Chondrocyte (in vitro differentiated cells): ENCODE data around the gene CDHR3. TPM values are rescaled to one million over a fixed set of nuclear protein-coding genes. Genes with fewer than 3 reads are reported as not detected.

ENCODE experiments used
- DNase-seq: peaks from one replicate; pipeline ENCODE4 v3.0.0; 2021; ENCODE audit warnings: mixed read lengths, low spot score
- H3K27ac Mint-ChIP-seq: one replicate; pipeline ENCODE4 v1.8.0; 2021; ENCODE audit warnings: mild to moderate bottlenecking, moderate library complexity, mixed read lengths; ENCODE audit not compliant: unreplicated experiment
- H3K27me3 Mint-ChIP-seq: 2 replicates; pipeline ENCODE4 v1.8.0; 2021; ENCODE audit warnings: low read depth, mixed read lengths
- H3K36me3 Mint-ChIP-seq: 2 replicates; pipeline ENCODE4 v1.8.0; 2021; ENCODE audit warnings: low read depth, mixed read lengths
- H3K4me1 Mint-ChIP-seq: 2 replicates; pipeline ENCODE4 v1.8.0; 2021; ENCODE audit warnings: low read depth, mild to moderate bottlenecking, mixed read lengths
- H3K4me3 Mint-ChIP-seq: one replicate; pipeline ENCODE4 v1.8.0; 2021; ENCODE audit warnings: mild to moderate bottlenecking, moderate library complexity, mixed read lengths; ENCODE audit not compliant: unreplicated experiment
- H3K9me3 Mint-ChIP-seq: 2 replicates; pipeline ENCODE4 v1.8.0; 2021; ENCODE audit warnings: low read depth, mixed read lengths
- total RNA-seq: library from RNA; stranded (reverse); gene quantifications from 3 replicates; pipeline ENCODE4 v1.2.1, GENCODE V29; 2021
- TF ChIP-seq, protein P1 (sequence below): fragments of 200-600 bp; sonication (generic); IDR thresholded peaks from 2 replicates; pipeline ENCODE4 v1.5.0; 2021; ENCODE audit warnings: antibody characterized with exemption, mild to moderate bottlenecking, moderate library complexity

Gene CDHR3
- total RNA-seq, 1 donor from 2014 or later = 1.0 TPM

GRCh38 chr7:106010866-106011265 is 47.8 kb downstream of the CDHR3 start:
- Mint-ChIP-seq H3K9me3 (peaks cover 11% of the 10 kb centered on the region), H3K4me3 (no peak overlapping the region), H3K27me3 (peaks cover 6% of the 10 kb centered on the region), H3K27ac (peak overlapping the region; percentile 84), H3K4me1 (peaks cover 45% of the 10 kb centered on the region), H3K36me3 (peaks cover 6% of the 10 kb centered on the region)
- TF ChIP-seq, protein P1, sequence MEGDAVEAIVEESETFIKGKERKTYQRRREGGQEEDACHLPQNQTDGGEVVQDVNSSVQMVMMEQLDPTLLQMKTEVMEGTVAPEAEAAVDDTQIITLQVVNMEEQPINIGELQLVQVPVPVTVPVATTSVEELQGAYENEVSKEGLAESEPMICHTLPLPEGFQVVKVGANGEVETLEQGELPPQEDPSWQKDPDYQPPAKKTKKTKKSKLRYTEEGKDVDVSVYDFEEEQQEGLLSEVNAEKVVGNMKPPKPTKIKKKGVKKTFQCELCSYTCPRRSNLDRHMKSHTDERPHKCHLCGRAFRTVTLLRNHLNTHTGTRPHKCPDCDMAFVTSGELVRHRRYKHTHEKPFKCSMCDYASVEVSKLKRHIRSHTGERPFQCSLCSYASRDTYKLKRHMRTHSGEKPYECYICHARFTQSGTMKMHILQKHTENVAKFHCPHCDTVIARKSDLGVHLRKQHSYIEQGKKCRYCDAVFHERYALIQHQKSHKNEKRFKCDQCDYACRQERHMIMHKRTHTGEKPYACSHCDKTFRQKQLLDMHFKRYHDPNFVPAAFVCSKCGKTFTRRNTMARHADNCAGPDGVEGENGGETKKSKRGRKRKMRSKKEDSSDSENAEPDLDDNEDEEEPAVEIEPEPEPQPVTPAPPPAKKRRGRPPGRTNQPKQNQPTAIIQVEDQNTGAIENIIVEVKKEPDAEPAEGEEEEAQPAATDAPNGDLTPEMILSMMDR = no peak
- no peak for DNase-seq

DNA sequence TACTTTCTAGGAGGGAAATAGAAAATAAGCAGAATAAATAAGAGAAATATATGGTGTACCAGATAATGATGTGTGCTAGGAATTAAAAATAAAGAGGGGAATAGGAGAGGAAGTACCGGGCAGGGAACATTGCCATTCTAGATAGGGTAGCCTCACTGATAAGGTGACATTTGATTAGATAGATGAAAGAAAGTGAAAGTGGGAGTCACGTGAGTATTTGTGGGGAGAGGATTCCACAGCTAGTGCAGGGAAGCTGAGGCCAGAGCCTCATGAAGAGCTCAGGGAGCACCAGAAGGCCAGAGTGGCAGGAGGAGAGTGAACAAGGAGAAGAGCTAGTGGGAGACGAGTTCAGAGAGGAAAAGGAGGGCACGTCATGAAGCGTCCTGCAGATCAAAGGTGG is 49.1 kb downstream of the CDHR3 start:
- Mint-ChIP-seq H3K27ac (peak overlapping the region; percentile 91), H3K4me1 (peaks cover 48% of the 10 kb centered on the region), H3K4me3 (no peak overlapping the region), H3K27me3 (peaks cover 2% of the 10 kb centered on the region), H3K36me3 (peaks cover 3% of the 10 kb centered on the region), H3K9me3 (peaks cover 7% of the 10 kb centered on the region)
- TF ChIP-seq, protein P1 = no peak
- DNase-seq = no peak

GRCh38 chr7:106012935-106013439 is 49.9 kb downstream of the CDHR3 start:
- Mint-ChIP-seq H3K9me3 (no peaks in the 10 kb centered on the region), H3K36me3 (no peaks in the 10 kb centered on the region), H3K4me1 (peaks cover 48% of the 10 kb centered on the region), H3K4me3 (peak overlapping the region; percentile 2), H3K27ac (peak overlapping the region; percentile 91), H3K27me3 (no peaks in the 10 kb centered on the region)
- DNase-seq = no peak
- TF ChIP-seq, protein P1 = no peak

- no peak for DNase-seq
- Mint-ChIP-seq H3K36me3 (no peaks in the 10 kb centered on the region), H3K27me3 (no peaks in the 10 kb centered on the region), H3K9me3 (no peaks in the 10 kb centered on the region), H3K27ac (no peak overlapping the region), H3K4me1 (peaks cover 43% of the 10 kb centered on the region), H3K4me3 (no peak overlapping the region)
- TF ChIP-seq, protein P1 = no peak
Measured at GRCh38 chr7:106015381-106016218, 52.5 kb downstream of the CDHR3 start.

DNA sequence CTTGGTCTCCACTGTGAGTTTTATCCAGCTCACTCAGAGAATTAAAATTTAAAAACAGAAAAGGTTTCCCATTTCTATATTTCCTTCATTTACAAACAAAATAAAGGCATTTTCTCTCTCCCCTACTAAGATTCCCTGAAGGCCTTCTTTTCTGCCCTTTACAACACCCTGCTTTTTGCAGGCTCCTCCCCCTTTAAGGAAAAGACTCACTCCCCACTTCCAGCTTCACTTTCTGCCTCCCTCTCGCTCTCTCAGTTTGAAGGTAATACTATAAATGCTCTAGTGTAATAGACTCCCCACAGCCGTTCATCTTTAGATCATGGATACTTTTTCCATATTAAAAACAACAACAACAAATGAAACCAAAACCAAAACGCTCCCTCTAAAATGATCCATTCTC is 53.3 kb downstream of the CDHR3 start:
- Mint-ChIP-seq H3K36me3 (no peaks in the 10 kb centered on the region), H3K27me3 (no peaks in the 10 kb centered on the region), H3K9me3 (no peaks in the 10 kb centered on the region), H3K27ac (no peak overlapping the region), H3K4me3 (no peak overlapping the region), H3K4me1 (peaks cover 43% of the 10 kb centered on the region)
- TF ChIP-seq, protein P1 = no peak
- DNase-seq = no peak
